GM23338 (cell line): Measurements from ENCODE around the gene MMP28. TPM values are rescaled to one million over a fixed set of nuclear protein-coding genes. Genes with fewer than 3 reads are reported as not detected.
A peak's percentile ranks its signal among the peaks of the same experiment; 100 is the strongest.

Source experiments
- ATAC-seq: fragments of 200-7000 bp; cut with Tn5 transposase; 3 replicates; pipeline ENCODE4 v1.9.1; 2020
- DNase-seq: peaks from one replicate; pipeline ENCODE4 v3.0.0-alpha.2; 2015; ENCODE audit warnings: low spot score
- H2AFZ ChIP-seq: fragments of 200-600 bp; sonication (generic); 2 replicates; pipeline ENCODE4 v1.8.0; 2016; ENCODE audit warnings: antibody characterized with exemption, mild to moderate bottlenecking, moderate library complexity
- H3F3A ChIP-seq: fragments of 200-600 bp; sonication (generic); replicated peaks from 2 replicates; pipeline ENCODE4 v1.8.0; 2017; ENCODE audit warnings: antibody characterized with exemption, mixed run types, low read depth
- H3K27ac ChIP-seq: fragments of 200-600 bp; sonication (generic); 2 replicates; pipeline ENCODE4 v1.6.1; 2016; ENCODE audit warnings: low read depth
- H3K27me3 ChIP-seq: fragments of 200-600 bp; sonication (generic); 2 replicates; pipeline ENCODE4 v1.8.0; 2016; ENCODE audit warnings: mild to moderate bottlenecking, mixed run types, moderate library complexity; ENCODE audit not compliant: insufficient read depth
- H3K36me3 ChIP-seq: fragments of 200-600 bp; sonication (generic); 2 replicates; pipeline ENCODE4 v1.8.0; 2016; ENCODE audit warnings: mild to moderate bottlenecking; ENCODE audit not compliant: insufficient read depth
- H3K4me1 ChIP-seq: fragments of 200-600 bp; sonication (generic); 2 replicates; pipeline ENCODE4 v1.8.0; 2016; ENCODE audit warnings: mild to moderate bottlenecking, moderate library complexity; ENCODE audit not compliant: insufficient read depth
- H3K4me2 ChIP-seq: fragments of 200-600 bp; sonication (generic); 2 replicates; pipeline ENCODE4 v1.7.1; 2017; ENCODE audit warnings: mixed run types
- H3K4me3 ChIP-seq: fragments of 200-600 bp; sonication (generic); 2 replicates; pipeline ENCODE4 v1.6.1; 2016; ENCODE audit warnings: mixed run types
- H3K79me2 ChIP-seq: fragments of 200-600 bp; sonication (generic); replicated peaks from 2 replicates; pipeline ENCODE4 v1.8.0; 2017; ENCODE audit warnings: mild to moderate bottlenecking; ENCODE audit not compliant: insufficient read depth
- H3K9me2 ChIP-seq: fragments of 200-600 bp; sonication (generic); 2 replicates; pipeline ENCODE4 v1.8.0; 2017; ENCODE audit not compliant: insufficient read depth
- H4K20me1 ChIP-seq: fragments of 200-600 bp; sonication (generic); replicated peaks from 2 replicates; pipeline ENCODE4 v1.8.0; 2017; ENCODE audit warnings: mild to moderate bottlenecking; ENCODE audit not compliant: insufficient read depth
- H3K27ac Mint-ChIP-seq: 2 replicates; pipeline ENCODE4 v1.8.0; 2020; ENCODE audit warnings: inconsistent platforms, mild to moderate bottlenecking, moderate library complexity, mixed read lengths
- H3K27me3 Mint-ChIP-seq: 3 replicates; pipeline ENCODE4 v1.8.0; 2022; ENCODE audit warnings: low read depth, mild to moderate bottlenecking, moderate library complexity, mixed read lengths, inconsistent platforms; ENCODE audit not compliant: insufficient read depth, poor library complexity
- H3K36me3 Mint-ChIP-seq: 3 replicates; pipeline ENCODE4 v1.8.0; 2021; ENCODE audit warnings: low read depth, mild to moderate bottlenecking, inconsistent platforms, moderate library complexity, mixed read lengths
- H3K4me1 Mint-ChIP-seq: 3 replicates; pipeline ENCODE4 v1.8.0; 2020; ENCODE audit warnings: mild to moderate bottlenecking, inconsistent platforms, mixed read lengths
- H3K4me3 Mint-ChIP-seq: 3 replicates; pipeline ENCODE4 v1.8.0; 2021; ENCODE audit warnings: moderate library complexity, mild to moderate bottlenecking, inconsistent platforms, mixed read lengths
- H3K9me3 Mint-ChIP-seq: 3 replicates; pipeline ENCODE4 v1.8.0; 2020; ENCODE audit warnings: moderate library complexity, mild to moderate bottlenecking, inconsistent platforms, mixed read lengths
- CREB1 ChIP-seq: fragments of 250-450 bp; sonication (Bioruptor Pico); IDR thresholded peaks from 2 replicates; pipeline ENCODE4 v1.5.0; 2020; ENCODE audit warnings: low read depth, mild to moderate bottlenecking, moderate library complexity
- EZH2 ChIP-seq: fragments of 200-600 bp; sonication (generic); IDR thresholded peaks from one replicate; pipeline ENCODE4 v1.8.0; 2017; ENCODE audit warnings: antibody characterized with exemption, mild to moderate bottlenecking, low read depth; ENCODE audit not compliant: unreplicated experiment
- JUNB ChIP-seq: IDR thresholded peaks from one replicate; pipeline ENCODE4 v1.6.1; 2016; ENCODE audit warnings: antibody characterized with exemption; ENCODE audit not compliant: unreplicated experiment
- STAT1 ChIP-seq: IDR thresholded peaks from one replicate; pipeline ENCODE4 v1.6.1; 2016; ENCODE audit warnings: antibody characterized with exemption; ENCODE audit not compliant: unreplicated experiment
- ZNF114 ChIP-seq: fragments of 250-450 bp; sonication (Bioruptor Pico); IDR thresholded peaks from 2 replicates; pipeline ENCODE4 v1.5.0; 2020; ENCODE audit warnings: mild to moderate bottlenecking, moderate library complexity
- polyA plus RNA-seq: library from polyadenylated mRNA; unstranded; fragments of >200 nt; fragmentation: Nextera tagmentation; extraction: Ambion mirVana; gene quantifications from 2 replicates; pipeline ENCODE4 v1.2.1, GENCODE V29; 2016
- total RNA-seq: library from RNA; depleted of rRNA; stranded (reverse); fragments of >200 nt; shearing (Covaris generic); gene quantifications from 2 replicates; pipeline ENCODE4 v1.2.3, GENCODE V29; 2014
- TF ChIP-seq, protein P1 (sequence below), 2 experiments: fragments of 200-600 bp in 1 of 2; sonication (generic) in 1 of 2; conservative IDR thresholded peaks; 2 replicates each; pipeline versions ENCODE4 v1.5.1 to v1.6.1; 2016 to 2017; ENCODE audit warnings: antibody characterized with exemption in 2 of 2, low read depth in 2 of 2, mild to moderate bottlenecking in 2 of 2, moderate library complexity in 1 of 2
- TF ChIP-seq, protein P2 (sequence below): IDR thresholded peaks from 2 replicates; pipeline ENCODE4 v1.6.1; 2016; ENCODE audit warnings: antibody characterized with exemption
- TF ChIP-seq, protein P3 (sequence below): fragments of 250-450 bp; sonication (Bioruptor Pico); IDR thresholded peaks from 2 replicates; pipeline ENCODE4 v1.5.0; 2020; ENCODE audit warnings: mild to moderate bottlenecking, moderate library complexity

Gene MMP28
- total and polyA plus RNA-seq, 2 experiments from 2014 or later: not detected

DNA sequence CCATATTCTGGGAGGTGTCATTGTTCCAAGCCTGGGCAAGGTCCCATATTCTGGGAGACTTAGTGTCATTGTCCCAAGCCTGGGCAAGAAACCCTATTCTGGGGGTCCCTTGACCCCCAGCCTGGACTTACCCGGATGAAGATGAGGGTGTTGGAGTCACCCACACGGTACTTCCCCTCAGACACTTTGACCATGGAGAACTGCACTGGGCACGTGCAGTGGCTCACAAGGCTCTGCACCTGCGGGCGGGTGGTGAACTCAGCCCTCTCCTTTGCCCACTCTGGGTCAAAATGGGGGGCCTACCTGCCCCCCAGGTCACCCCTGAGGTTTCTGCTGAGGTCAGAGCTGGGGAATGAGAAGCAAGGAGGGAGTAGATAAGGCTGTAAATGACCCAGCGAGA lies 46.5 kb downstream of the MMP28 start (continued):
- TF ChIP-seq, protein P1, sequence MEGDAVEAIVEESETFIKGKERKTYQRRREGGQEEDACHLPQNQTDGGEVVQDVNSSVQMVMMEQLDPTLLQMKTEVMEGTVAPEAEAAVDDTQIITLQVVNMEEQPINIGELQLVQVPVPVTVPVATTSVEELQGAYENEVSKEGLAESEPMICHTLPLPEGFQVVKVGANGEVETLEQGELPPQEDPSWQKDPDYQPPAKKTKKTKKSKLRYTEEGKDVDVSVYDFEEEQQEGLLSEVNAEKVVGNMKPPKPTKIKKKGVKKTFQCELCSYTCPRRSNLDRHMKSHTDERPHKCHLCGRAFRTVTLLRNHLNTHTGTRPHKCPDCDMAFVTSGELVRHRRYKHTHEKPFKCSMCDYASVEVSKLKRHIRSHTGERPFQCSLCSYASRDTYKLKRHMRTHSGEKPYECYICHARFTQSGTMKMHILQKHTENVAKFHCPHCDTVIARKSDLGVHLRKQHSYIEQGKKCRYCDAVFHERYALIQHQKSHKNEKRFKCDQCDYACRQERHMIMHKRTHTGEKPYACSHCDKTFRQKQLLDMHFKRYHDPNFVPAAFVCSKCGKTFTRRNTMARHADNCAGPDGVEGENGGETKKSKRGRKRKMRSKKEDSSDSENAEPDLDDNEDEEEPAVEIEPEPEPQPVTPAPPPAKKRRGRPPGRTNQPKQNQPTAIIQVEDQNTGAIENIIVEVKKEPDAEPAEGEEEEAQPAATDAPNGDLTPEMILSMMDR (conservative IDR thresholded peaks at IDR 0.05; ENCODE audit: low read depth in 2 of 2): no peak
- TF ChIP-seq CREB1 (no peak), EZH2 (no peak), ZNF114 (CRISPR knock-in tag) (no peak), JUNB (no peak), STAT1 (no peak)
- TF ChIP-seq, protein P2, sequence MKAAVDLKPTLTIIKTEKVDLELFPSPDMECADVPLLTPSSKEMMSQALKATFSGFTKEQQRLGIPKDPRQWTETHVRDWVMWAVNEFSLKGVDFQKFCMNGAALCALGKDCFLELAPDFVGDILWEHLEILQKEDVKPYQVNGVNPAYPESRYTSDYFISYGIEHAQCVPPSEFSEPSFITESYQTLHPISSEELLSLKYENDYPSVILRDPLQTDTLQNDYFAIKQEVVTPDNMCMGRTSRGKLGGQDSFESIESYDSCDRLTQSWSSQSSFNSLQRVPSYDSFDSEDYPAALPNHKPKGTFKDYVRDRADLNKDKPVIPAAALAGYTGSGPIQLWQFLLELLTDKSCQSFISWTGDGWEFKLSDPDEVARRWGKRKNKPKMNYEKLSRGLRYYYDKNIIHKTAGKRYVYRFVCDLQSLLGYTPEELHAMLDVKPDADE: no peak

DNA sequence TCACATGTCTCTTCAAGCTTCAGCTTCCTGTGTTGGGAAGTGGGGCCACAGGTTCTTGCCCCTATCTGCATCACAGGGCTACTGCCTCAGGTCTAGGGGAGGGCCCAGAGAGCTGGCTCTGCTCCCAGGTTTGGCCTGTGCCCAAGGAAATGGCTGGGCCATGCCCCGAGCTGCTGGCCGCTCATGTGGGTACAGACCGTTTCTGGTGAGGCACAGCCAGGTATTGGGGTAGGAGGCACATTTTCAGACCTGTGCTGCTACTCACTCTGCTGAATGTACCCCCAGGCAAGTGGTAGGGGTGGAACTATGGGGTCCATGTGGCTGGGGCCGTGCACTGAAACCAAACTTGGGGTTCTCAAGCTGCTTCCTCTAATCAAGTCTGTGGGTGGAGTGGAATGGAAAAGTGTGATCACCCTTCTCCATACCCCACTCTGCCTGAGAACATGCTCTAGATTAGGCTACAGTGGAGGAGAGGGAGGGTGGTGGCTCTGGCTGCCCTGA lies 47.0 kb downstream of the MMP28 start:
- no peaks in the 10 kb centered on the region for H3K36me3 Mint-ChIP-seq
- no peak overlapping the region for H3K4me3 Mint-ChIP-seq
- no peak overlapping the region for H3K4me2 ChIP-seq
- H3K4me3 ChIP-seq: no peak overlapping the region
- no peaks in the 10 kb centered on the region; the same call in 1 of the 2 replicates for H4K20me1 ChIP-seq
- TF ChIP-seq, protein P3, sequence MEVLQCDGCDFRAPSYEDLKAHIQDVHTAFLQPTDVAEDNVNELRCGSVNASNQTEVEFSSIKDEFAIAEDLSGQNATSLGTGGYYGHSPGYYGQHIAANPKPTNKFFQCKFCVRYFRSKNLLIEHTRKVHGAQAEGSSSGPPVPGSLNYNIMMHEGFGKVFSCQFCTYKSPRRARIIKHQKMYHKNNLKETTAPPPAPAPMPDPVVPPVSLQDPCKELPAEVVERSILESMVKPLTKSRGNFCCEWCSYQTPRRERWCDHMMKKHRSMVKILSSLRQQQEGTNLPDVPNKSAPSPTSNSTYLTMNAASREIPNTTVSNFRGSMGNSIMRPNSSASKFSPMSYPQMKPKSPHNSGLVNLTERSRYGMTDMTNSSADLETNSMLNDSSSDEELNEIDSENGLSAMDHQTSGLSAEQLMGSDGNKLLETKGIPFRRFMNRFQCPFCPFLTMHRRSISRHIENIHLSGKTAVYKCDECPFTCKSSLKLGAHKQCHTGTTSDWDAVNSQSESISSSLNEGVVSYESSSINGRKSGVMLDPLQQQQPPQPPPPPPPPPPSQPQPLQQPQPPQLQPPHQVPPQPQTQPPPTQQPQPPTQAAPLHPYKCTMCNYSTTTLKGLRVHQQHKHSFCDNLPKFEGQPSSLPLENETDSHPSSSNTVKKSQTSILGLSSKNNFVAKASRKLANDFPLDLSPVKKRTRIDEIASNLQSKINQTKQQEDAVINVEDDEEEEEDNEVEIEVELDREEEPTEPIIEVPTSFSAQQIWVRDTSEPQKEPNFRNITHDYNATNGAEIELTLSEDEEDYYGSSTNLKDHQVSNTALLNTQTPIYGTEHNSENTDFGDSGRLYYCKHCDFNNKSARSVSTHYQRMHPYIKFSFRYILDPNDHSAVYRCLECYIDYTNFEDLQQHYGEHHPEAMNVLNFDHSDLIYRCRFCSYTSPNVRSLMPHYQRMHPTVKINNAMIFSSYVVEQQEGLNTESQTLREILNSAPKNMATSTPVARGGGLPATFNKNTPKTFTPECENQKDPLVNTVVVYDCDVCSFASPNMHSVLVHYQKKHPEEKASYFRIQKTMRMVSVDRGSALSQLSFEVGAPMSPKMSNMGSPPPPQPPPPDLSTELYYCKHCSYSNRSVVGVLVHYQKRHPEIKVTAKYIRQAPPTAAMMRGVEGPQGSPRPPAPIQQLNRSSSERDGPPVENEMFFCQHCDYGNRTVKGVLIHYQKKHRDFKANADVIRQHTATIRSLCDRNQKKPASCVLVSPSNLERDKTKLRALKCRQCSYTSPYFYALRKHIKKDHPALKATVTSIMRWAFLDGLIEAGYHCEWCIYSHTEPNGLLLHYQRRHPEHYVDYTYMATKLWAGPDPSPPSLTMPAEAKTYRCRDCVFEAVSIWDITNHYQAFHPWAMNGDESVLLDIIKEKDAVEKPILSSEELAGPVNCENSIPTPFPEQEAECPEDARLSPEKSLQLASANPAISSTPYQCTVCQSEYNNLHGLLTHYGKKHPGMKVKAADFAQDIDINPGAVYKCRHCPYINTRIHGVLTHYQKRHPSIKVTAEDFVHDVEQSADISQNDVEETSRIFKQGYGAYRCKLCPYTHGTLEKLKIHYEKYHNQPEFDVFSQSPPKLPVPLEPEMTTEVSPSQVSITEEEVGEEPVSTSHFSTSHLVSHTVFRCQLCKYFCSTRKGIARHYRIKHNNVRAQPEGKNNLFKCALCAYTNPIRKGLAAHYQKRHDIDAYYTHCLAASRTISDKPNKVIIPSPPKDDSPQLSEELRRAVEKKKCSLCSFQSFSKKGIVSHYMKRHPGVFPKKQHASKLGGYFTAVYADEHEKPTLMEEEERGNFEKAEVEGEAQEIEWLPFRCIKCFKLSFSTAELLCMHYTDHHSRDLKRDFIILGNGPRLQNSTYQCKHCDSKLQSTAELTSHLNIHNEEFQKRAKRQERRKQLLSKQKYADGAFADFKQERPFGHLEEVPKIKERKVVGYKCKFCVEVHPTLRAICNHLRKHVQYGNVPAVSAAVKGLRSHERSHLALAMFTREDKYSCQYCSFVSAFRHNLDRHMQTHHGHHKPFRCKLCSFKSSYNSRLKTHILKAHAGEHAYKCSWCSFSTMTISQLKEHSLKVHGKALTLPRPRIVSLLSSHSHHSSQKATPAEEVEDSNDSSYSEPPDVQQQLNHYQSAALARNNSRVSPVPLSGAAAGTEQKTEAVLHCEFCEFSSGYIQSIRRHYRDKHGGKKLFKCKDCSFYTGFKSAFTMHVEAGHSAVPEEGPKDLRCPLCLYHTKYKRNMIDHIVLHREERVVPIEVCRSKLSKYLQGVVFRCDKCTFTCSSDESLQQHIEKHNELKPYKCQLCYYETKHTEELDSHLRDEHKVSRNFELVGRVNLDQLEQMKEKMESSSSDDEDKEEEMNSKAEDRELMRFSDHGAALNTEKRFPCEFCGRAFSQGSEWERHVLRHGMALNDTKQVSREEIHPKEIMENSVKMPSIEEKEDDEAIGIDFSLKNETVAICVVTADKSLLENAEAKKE (CRISPR knock-in tag): no peak
- TF ChIP-seq, protein P1 (conservative IDR thresholded peaks at IDR 0.05; ENCODE audit: low read depth in 2 of 2): no peak
- TF ChIP-seq EZH2: no peak
- TF ChIP-seq, protein P2: no peak
- no peak for TF ChIP-seq ZNF114 (CRISPR knock-in tag)
- H3F3A ChIP-seq: 0 out of 2 replicates have a peak, but pooled peaks cover 2% of the 10 kb centered on the region
- no peak overlapping the region for H3K27ac Mint-ChIP-seq
- 0 out of 2 replicates have a peak overlapping the region, but pooled peaks have one; percentile 28 for H2AFZ ChIP-seq
- H3K79me2 ChIP-seq: no peaks in the 10 kb centered on the region
- no peaks in the 10 kb centered on the region for H3K36me3 ChIP-seq
- ATAC-seq (no peak), DNase-seq (no peak)
- no peak overlapping the region for H3K27ac ChIP-seq
- peaks cover 6% of the 10 kb centered on the region; the same call in 1 of the 2 replicates for H3K4me1 ChIP-seq
- H3K4me1 Mint-ChIP-seq: peaks cover 31% of the 10 kb centered on the region
- H3K9me3 Mint-ChIP-seq: no peaks in the 10 kb centered on the region; the same call in 2 of the 3 replicates
- peaks cover 34% of the 10 kb centered on the region for H3K27me3 Mint-ChIP-seq
- H3K9me2 ChIP-seq: no peaks in the 10 kb centered on the region
- H3K27me3 ChIP-seq: peaks cover 26% of the 10 kb centered on the region
